ENCODE data around the gene LARGE1. TPM values are rescaled to one million over a fixed set of nuclear protein-coding genes. Genes with fewer than 3 reads are reported as not detected.
A peak's percentile ranks its signal among the peaks of the same experiment; 100 is the strongest.

LARGE1 gene
- total and polyA plus RNA-seq, 2 of the 13 experiments (the other 11 are each of a cell fraction or from before 2014, with no cell fraction given): 8.4 to 11.0 TPM

DNA sequence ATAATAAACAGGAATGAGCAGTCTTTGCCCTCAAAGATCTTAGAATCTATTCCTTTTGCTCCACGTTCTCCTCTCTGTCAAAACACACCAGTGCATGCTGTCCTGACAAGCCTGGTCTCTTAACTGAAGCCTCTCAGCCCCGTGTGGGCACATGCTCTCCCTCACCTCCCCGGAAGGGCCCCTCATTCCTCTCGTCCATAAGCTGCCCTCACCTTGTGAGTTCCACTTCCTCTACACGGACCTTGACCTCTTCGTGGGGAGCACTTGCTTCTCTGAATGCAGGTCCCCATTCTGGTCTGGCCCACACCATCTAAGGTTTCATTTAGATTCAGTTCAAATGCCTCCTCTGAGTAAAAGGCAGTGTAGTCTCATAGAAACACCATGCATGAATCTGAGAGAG is 449.8 kb downstream of the LARGE1 start (continued):
- TF ChIP-seq CHCHD3 (CRISPR knock-in tag; IDR thresholded peaks at IDR 0.05) (no peak), MAFG (CRISPR knock-in tag; IDR thresholded peaks at IDR 0.05) (no peak), SRF (IDR thresholded peaks at IDR 0.05; ENCODE audit: low read depth, low read length) (no peak), ZNF580 (CRISPR knock-in tag; IDR thresholded peaks at IDR 0.05; ENCODE audit: borderline replicate concordance, low read depth) (0 out of 2 replicates have a peak, but pooled peaks have one; percentile 24), ZZZ3 (CRISPR knock-in tag; IDR thresholded peaks at IDR 0.05; ENCODE audit: borderline replicate concordance) (no peak), FOXC1 (CRISPR knock-in tag; IDR thresholded peaks at IDR 0.05; ENCODE audit: borderline replicate concordance) (no peak), RERE (CRISPR knock-in tag; IDR thresholded peaks at IDR 0.05; ENCODE audit: low read depth) (no peak), ZNF121 (CRISPR knock-in tag; IDR thresholded peaks at IDR 0.05) (no peak), ZMYM3 (CRISPR knock-in tag; IDR thresholded peaks at IDR 0.05) (peak; percentile 28; the same call in 1 of the 2 replicates), MIER2 (CRISPR knock-in tag; IDR thresholded peaks at IDR 0.05) (no peak), CENPT (CRISPR knock-in tag; IDR thresholded peaks at IDR 0.05; ENCODE audit: low read depth) (no peak), ZNF577 (CRISPR knock-in tag; IDR thresholded peaks at IDR 0.05; ENCODE audit: borderline replicate concordance, low read depth) (no peak), RAD51 (IDR thresholded peaks at IDR 0.05; ENCODE audit: borderline replicate concordance) (no peak), FOXJ3 (CRISPR knock-in tag; IDR thresholded peaks at IDR 0.05; ENCODE audit: borderline replicate concordance) (no peak), POLR2G (IDR thresholded peaks at IDR 0.05; ENCODE audit: low read depth, low read length) (no peak), BRD4 (CRISPR knock-in tag; IDR thresholded peaks at IDR 0.05) (no peak), MATR3 (CRISPR knock-in tag; IDR thresholded peaks at IDR 0.05) (no peak), ZNF264 (CRISPR knock-in tag; IDR thresholded peaks at IDR 0.05) (no peak), ZNF616 (CRISPR knock-in tag; IDR thresholded peaks at IDR 0.05; ENCODE audit: low read depth) (0 out of 2 replicates have a peak, but pooled peaks have one; percentile 25), MED8 (CRISPR knock-in tag; IDR thresholded peaks at IDR 0.05; ENCODE audit: insufficient replicate concordance) (no peak), HOXA9 (CRISPR knock-in tag; IDR thresholded peaks at IDR 0.05; ENCODE audit: borderline replicate concordance) (no peak), CEBPG (CRISPR knock-in tag; IDR thresholded peaks at IDR 0.05) (no peak), ZNF589 (CRISPR knock-in tag; conservative IDR thresholded peaks at IDR 0.05) (no peak)
- TF ChIP-seq, protein P1, sequence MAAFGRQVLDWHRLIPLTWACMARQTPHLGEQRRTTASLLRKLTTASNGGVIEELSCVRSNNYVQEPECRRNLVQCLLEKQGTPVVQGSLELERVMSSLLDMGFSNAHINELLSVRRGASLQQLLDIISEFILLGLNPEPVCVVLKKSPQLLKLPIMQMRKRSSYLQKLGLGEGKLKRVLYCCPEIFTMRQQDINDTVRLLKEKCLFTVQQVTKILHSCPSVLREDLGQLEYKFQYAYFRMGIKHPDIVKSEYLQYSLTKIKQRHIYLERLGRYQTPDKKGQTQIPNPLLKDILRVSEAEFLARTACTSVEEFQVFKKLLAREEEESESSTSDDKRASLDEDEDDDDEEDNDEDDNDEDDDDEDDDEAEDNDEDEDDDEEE (CRISPR knock-in tag; IDR thresholded peaks at IDR 0.05): no peak
- TF ChIP-seq, protein P2, sequence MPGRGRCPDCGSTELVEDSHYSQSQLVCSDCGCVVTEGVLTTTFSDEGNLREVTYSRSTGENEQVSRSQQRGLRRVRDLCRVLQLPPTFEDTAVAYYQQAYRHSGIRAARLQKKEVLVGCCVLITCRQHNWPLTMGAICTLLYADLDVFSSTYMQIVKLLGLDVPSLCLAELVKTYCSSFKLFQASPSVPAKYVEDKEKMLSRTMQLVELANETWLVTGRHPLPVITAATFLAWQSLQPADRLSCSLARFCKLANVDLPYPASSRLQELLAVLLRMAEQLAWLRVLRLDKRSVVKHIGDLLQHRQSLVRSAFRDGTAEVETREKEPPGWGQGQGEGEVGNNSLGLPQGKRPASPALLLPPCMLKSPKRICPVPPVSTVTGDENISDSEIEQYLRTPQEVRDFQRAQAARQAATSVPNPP (CRISPR knock-in tag; IDR thresholded peaks at IDR 0.05): no peak
